Subcutaneous adipose tissue (tissue), 4 donors: Measurements from ENCODE around the gene PCYT1A. TPM values are rescaled to one million over a fixed set of nuclear protein-coding genes. Genes with fewer than 3 reads are reported as not detected.

Experiments used
- CTCF ChIP-seq: fragments of 450-650 bp; IDR thresholded peaks from one replicate; pipeline ENCODE4 v1.5.1; 2016; ENCODE audit warnings: low read depth, mild to moderate bottlenecking, control low read depth, antibody characterized with exemption, moderate library complexity
- total RNA-seq, 4 donors: library from RNA; depleted of rRNA; stranded (reverse); fragments of >200 nt; gene quantifications; one replicate each; pipeline ENCODE4 v1.1.0, GENCODE V29; 2016

The PCYT1A gene
- total RNA-seq, 4 donors from 2014 or later = 108 to 153 (median 123) TPM

GRCh38 chr3:196219970-196220311 lies 67.6 kb downstream of the PCYT1A start:
- no peak for TF ChIP-seq CTCF

GRCh38 chr3:196219194-196219969 lies 68.1 kb downstream of the PCYT1A start:
- TF ChIP-seq CTCF = no peak

GRCh38 chr3:196218155-196218712 lies 69.3 kb downstream of the PCYT1A start:
- TF ChIP-seq CTCF = no peak

GRCh38 chr3:196217307-196218154 lies 70.0 kb downstream of the PCYT1A start:
- TF ChIP-seq CTCF = no peak

GRCh38 chr3:196216681-196217211 lies 70.8 kb downstream of the PCYT1A start:
- no peak for TF ChIP-seq CTCF

- TF ChIP-seq CTCF = no peak
These were observed 71.4 kb downstream of the PCYT1A start, which contains the start of gene SLC51A for GRCh38 chr3:196216089-196216564. SLC51A (plus strand) TSS chr3:196216534; CDS start chr3:196216713, 179 bp downstream.
